T follicular helper cell (primary cell): ENCODE data around the gene MVB12A.

ENCODE experiments used
- DNase-seq: peaks from one replicate; pipeline ENCODE4 v3.0.0-alpha.2; 2020; ENCODE audit warnings: low read depth

Gene MVB12A

DNA sequence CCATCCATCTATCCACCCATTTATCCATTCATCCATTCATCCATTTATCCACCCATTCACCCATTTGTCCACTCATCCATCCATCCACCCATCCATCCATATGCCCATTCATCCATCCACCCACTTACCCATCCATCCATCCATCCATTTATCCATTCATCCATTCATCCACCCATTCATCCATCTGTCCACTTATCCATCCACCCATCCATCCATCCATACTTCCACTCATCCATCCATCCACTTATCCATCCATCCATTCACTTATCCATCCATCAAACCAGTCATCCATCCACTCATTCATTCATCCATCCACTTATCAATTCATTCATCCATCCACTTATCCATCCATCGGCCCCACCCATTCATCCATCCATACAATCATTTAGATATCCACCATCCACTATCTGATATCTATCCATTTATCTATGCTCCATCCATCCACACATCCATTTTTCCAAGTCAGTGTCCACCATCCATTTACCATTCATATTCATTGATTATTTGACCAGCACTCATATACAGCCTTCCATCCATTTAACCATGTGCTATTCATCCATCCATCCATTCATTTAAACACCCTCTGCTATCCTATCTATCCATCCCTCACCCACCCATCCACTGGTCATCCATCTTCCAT lies 25.8 kb downstream of the MVB12A start:
- no peak for DNase-seq

DNA sequence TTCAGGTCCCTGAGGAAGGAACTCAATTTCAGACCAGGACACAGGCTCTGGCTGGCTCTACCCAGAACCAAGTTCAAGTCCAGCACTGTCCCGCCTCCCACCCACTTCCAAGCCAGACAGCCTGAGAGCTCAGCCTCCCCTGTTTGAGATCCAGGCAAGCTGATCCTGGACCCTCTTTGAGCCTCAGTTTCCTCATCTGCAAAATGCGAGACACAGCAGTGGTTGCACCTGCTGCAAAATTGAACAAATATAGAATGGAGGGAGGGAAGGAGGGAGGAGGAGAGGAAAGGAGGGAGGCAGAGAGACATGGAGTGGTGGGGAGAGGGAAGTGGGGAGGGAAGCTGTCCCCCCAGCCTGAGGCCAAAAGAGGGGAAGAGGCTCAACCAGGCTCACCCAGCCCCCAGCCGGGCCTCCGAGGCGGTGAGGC lies 27.9 kb downstream of the MVB12A start:
- DNase-seq: no peak

DNA sequence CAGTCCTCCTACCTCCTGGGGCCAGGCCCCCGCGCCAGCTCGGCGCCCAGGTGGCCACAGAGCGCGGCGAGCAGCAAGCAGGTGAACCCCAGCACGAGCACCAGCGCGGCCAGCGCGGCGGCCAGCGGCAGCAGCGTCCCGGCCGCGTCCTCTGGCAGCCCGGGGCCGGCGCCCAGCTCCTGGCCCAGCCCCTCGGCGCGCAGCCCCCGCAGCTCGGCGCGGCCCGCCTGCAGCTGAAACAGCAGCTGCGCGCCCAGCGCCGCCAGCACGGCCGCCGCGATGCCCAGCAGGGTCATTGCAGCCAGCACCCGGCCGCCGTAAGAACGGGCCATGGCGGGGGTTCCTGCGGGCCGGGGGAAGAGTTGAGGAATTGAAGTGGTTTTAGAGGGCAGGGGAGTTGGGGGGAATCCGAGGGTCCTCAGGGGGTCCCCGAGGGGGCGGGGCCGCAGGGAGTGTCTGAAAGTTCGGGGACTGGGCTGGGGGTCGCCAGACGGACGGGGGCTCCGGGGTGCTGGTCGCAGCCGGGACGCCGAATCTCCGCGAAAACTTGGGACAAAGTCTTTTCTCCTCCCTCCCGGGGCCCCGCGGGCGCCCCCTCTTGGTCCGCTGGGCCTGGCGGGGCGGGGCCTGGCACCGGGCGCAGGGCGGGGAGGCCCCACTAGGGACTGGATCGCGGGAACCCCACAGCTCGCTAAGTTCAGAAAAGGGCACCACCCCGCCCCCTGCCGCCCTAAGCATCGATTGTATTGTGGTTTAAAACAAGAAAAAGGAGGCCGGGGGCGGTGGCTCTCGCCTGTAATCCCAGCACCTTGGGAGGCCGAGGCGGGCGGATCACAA lies 28.5 kb downstream of the MVB12A start, which contains the start of gene TMEM221:
Gene TMEM221, minus strand, starts transcription at position 538 of the 837 bp plus-strand sequence. Its CDS starts 206 bp downstream, at position 332.
- DNase-seq: peak; percentile 43

DNA sequence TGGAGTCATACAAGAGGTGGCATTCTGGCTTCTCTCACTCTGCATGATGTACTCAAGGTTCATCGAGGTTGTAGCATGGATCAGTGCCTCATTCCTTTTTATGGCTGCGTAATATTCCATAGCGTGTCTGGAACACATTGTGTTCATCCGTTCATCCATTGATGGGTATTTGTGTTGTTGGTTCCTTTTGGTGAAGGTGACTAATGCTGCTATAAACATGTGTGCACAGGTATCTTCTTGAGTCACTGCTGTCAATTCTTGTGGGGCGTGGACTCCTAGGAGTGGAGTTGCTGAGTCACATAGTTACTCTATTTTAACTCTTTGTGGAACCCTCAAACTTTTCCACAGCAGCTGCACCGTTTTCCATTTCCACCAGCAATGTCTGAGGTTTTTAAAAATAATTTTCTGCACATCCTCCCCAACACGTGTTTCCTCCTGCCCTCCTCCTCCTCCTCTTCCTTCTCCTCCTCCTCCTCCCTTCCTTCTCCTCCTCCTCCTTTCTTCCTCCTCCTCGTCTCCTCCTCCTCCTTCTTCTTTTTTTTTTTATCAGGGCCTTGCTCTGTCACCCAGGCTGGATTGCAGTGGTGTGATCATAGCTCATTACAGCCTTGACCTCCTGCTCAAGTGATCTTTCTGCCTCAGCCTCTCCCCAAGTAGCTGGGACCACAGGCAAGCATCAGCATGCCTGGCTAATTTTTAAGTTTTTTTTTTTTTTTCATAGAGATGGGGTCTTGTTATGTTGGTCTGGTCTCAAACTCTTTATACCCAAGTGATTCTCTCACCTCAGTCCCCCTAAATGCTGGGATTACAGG lies 30.6 kb downstream of the MVB12A start:
- DNase-seq: no peak

DNA sequence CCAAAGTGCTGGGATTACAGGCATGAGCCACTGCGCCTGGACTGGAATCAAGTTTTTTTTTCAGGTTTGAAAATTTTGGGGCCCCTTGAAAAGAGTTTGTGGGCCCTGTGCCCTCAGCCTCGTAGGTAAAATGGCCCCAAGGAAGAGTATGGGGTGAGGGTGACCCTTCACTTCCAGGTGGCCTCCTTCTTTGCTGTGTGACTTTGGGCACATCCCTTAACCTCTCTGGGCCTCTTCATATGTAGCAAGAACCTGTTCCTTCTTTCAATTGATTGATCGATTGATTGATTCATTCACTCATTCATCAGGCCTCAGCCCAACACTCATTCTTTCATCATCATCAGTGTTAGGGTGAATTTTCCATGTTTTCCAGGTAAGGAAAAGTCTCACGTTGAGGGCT lies 32.0 kb downstream of the MVB12A start:
- DNase-seq: no peak

DNA sequence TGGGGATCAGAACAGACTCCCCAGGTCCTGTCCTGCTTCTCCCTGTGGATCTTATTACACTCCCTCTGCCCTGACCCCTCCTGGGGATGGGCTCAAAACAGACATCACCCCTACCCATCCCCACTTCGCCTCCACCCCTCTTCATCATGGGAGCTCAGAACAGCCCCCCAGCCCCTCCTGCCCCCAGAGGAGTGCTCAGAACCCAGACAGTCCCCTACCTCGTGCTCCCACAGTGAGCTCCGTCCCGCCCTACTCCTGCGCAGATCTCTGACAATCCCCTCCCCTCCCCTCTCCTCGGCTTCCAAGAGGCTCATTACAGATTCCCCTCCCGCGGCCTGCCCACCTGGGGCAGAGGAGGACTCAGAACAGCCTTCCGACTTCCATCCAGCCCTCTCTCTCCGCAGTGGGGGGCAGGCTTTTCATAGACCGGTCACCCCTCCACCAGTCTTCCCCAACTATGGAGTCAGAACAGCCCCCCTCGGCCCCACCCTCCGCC lies 34.8 kb downstream of the MVB12A start:
- no peak for DNase-seq

DNA sequence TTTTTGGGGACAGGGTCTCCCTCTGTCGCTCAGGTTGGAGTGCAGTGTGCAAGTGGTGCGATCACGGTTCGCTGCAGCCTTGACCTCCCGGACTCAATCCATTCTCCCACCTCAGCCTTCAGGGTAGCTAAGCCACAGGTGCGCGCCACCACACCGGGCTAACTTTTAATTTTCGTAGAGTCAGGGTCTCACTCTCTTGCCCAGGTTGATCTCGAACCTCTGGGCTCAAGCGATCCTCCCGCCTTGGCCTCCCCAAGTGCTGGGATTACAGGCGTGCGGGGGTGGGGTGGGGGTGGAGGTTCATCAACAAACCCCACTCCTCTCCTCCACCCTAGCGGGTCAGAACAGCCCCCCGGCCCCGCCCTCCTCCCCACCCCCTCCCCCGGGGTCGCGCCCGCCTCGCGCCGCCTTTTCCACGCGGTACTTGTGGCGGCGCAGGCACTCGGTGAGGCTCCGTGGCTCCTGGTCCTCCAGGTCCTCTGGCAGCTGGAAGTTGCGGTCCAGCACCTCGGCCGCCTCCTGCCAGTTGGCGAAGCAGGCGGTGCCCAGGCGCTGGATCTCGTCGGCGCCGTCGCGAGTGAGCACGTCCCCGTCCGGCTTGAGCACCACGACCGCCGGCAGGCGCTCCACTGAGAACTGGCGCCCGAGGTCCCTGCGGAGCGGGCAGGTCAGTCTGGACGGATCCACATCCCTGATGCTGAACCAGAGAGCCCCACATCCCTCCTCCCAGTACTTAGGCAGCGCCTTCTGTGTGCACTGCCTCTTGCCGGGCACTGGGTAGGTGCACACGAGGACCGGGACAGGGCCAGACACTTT lies 35.7 kb downstream of the MVB12A start:
- no peak for DNase-seq

DNA sequence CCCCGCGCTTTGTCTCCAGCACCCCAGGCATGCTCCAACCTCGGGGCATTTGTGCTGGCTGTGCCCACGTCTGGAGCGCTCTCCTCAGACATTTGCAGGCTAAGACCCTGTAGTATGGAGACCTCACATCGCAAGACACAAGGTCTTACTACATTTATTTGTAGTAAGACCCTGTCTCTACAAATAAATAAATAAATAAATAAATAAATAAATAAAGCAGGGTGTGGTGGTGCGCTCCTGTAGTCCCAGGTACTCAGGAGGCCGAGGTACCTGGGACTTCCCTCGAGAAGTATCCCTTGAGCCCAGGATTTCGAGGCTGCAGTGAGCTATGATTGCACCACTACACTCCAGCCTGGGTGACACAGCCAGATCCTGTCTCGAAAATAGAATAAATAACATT lies 36.3 kb downstream of the MVB12A start:
- DNase-seq: no peak

DNA sequence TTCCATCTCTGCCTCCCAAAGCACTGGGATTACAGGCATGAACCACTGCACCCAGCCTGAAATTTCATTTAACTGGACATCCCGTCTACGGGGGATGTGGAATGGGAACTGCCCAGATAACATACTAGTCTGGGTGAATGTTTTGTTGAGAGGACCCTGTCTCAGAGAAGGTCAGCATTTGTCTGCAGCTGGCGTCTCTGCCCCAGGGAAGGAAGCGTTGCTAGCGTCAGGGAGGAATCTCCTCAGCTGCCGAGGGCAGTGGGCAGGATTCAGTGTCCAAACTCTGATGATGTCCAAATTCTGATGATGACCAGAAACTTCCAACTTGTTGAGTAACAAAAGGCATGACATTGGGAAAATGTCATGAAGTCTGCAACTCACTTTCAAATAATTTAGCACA lies 37.8 kb downstream of the MVB12A start:
- no peak for DNase-seq

DNA sequence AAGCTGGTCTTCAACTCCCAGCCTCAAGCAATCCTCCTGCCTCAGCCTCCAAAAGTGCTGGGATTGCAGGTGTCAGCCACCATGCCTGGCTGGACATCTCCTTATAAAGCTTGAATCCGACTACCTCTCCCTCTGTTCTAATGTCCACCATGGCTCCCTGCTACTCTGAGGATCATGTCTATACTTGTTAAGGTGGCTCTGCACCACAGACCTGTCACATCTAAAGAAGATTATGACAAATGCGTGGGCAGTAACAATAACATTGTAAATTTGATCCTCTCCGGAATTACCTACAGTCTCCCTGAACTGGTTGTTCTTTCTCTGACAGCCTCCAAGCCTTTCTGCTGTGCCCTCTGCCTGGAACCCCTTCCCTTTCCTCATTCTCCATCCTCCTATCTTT lies 39.1 kb downstream of the MVB12A start:
- no peak for DNase-seq

DNA sequence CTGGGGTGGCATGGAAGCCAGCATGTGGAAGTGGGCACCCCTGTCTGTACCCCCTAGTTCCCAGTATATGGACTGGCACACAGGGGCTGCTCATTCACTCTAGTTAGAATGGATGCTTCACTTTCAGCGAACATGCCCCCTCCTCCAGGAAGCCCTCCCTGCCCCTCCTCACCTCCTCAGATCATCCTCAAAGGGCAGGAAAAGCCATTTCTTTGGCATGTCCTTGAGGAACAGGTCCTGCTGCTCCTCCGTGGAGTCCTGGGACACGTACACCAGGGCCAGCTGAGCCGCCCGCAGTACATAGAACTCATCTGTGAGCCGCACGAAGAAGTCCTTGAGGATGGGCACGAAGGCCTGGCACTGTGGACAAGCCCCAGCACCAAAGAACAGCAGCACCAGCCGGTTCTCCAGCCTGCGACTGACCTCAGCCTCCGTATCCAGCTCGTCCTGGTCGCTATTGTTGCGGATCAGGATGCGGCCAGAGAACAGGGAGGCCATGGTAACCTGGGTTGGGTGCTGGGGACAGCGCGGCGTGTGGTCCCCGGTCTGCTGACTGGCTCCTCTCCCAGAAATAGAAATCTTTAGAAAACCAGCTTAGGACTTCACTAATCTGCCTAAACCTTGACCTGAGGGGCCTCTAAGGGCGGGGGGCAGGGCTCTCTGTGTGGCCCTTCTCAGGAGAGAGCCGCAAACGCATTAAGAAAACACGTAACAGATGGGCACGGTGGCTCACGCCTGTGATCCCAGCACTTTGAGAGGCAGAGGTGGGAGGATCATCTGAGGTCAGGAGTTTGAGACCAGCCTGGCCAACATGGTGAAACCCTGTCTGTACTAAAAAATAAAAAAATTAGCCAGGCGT lies 40.8 kb downstream of the MVB12A start, which contains the start of gene NXNL1:
Gene NXNL1, minus strand, starts transcription at position 555 of the 859 bp plus-strand sequence. Its CDS starts 57 bp downstream, at position 498.
- no peak for DNase-seq

DNA sequence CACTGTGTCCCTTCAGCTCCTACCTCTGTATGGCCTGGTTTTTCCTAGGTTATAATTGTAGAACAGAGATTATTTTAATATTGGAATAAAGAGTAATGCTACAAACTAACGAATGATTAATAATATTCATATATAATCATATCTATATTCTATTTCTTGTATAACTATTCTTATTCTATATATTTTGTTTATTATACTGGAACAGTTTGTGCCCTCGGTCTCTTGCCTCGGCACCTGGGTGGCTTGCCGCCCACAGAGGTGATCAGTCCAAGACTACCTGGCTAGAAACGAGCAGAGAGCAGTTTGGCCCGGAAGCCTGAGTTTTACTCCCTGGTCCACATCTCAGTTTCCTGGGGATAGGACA lies 46.6 kb downstream of the MVB12A start:
- DNase-seq: no peak

DNA sequence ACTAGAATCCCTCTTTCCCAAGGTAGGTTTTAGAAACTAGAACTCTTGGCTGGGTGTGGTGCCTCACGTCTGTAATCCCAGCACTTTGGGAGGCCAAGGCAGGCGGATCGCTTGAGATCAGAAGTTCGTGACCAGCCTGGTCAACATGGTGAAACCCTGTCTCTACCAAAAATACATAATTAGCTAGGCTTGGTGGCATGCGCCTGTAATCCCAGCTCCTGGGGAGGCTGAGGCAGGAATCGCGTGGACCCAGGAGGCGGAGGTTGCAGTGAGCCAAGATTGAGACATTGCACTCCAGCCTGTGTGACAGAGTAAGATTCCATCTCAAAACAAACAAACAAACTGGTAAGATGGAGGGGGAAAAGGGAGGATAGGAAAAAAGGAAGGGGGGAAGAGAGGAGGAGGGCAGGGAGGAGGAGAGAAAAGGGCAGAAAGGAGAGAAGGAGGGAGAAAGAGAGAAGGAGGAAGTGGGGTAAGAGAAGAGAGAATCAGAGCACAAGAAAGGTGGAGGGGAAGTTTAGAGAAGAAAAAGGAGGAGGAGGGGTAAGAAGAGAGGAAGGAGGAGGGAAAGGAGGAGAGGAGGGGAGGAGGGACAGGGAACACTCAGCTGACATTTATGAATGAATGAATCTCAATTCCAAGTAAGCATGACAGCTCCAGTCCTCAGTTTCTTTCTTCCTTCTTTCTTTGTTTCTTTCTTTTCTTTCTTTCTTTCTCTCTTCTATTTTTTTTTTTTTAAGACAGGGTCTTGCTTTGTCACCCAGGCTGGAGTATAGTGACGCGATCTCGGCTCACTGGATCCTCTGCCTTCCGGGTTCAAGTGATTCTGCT lies 47.8 kb downstream of the MVB12A start:
- no peak for DNase-seq

DNA sequence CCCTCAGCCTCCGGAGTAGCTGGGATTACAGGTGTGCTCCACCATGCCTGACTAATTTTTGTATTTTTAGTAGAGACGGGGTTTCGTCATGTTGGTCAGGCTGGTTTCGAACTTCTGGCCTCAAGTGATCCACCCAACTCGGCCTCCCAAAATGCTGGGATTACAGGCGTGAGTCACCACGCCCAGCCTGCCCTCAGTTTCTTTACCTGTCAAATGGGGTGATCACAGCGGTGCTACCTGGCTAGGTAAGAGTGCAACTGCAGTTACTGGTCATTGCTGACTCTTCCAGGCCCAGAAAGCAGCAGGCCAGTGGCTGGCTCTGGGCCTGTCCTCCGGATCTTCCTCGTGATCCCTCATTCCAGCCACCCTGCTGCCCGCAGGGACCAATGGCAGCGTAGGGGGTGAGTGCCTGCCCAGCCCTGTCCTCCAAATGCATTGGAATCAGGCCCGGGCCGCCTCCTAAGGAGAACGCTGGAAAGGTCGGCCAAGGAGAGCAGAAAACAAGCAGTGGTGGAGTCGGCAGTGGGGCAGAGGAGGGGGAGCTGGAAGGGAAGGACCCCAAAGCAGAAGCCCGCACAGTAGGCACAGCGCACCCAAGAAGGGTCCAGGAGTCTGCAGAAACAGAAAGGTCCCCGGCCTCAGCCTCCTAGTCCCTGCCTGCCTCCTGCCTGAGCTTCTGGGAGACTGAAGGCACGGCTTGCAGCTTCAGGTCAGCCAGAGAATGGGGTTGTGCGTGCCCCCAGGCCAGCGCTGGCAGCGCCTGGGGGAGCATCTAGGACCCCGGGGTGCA lies 48.6 kb downstream of the MVB12A start:
- DNase-seq: no peak

DNA sequence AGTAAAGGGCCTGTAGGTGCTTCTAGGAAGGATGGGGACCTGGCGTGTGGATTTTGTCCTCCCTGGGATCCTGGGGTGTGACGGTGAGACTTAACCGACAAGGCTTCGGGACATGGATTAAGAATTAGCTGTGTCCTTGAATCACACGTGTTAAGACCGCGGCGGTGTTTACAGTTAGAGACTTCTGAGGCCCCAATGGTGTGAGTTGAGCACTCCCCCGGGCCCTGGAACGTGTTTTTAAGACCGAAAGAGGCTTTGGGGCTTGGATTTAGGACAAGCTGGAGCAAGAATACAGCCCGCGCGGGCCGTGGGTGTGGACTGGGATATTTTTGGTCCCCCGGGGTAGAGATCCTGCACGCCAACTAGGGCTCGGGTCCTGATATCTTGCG lies 49.2 kb downstream of the MVB12A start:
- DNase-seq: no peak

DNA sequence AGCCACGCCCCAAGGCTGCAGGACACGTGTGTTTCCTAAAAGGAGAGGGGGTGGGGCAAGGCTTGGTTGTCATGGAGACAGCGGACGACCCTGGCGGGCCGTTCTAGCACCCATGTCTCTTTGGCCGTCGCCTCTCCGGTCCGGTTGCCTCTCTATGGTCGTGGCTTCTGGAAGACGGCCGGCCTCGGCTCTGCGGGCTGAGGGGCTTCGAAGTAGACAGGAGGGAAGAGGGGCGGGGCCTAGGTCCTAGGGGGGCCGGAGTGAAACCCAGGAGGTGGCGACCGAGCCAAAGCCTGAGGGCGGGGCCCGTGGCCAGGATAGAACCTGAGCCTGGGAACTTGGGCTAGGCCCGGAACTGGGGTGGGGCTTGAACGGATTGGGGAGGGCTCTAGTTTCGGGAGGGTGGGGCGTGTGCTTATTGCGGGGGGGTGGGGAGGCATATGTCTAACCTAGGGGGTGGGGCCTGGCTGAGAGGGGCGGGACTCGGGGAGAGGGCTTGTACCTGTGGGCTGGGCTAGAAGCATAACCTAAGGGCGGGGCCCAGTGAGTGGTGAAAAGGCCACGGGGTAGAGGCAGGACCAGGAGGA lies 49.7 kb downstream of the MVB12A start:
- DNase-seq: peak; percentile 94

DNA sequence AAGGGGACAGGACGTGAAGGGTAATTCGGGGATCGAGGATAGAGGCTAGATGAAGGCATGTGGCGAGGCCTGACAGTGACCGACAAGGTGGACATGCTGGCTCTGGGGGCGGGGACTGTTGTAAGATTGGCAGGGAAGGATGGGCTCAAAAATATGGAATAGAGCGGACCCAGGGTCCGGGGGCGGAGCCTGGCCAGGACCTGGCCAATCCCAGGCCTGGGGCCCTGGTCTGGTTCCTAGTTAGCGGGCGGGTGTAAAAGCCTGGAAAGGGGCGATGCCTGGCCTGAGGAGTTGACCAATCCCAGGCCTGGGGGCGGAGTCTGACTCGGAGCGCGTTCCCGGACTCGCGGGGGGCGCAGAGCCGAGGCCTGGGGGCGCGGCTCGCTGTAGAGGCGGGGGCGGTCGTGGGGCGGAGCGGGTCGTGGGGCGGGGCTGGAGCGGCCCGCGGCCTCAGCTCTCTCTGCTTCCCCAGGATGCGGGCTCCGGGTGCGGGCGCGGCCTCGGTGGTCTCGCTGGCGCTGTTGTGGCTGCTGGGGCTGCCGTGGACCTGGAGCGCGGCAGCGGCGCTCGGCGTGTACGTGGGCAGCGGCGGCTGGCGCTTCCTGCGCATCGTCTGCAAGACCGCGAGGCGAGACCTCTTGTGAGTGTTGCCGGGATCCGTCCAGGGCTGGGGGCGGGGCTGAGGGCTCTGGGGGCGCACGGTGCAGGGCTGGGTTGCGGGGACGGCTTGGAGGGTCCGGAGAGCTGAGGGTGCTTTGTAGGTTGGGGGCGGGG lies 50.4 kb downstream of the MVB12A start, which contains the start of gene SLC27A1:
Gene SLC27A1, plus strand, starts transcription at position 457 of the 774 bp plus-strand sequence. Its CDS starts 17 bp downstream, at position 474.
- DNase-seq: peak; percentile 80
